Measurements from ENCODE around the gene PIAS2. TPM values are rescaled to one million over a fixed set of nuclear protein-coding genes. Genes with fewer than 3 reads are reported as not detected.

PIAS2 gene
- total RNA-seq, 1 experiment from 2014 or later, result 35.2 TPM

- in situ Hi-C loops (cut with HindIII; ENCODE audit: low sequenced_read_pairs), result no loop called here
- DNase-seq (ENCODE audit: low spot score), result no peak
These were observed 128.2 kb downstream of the PIAS2 start for GRCh38 chr18:46789088-46789487.

GRCh38 chr18:46787674-46788073, 129.6 kb downstream of the PIAS2 start:
- in situ Hi-C loops (cut with HindIII; ENCODE audit: low sequenced_read_pairs), result no loop called here
- DNase-seq (ENCODE audit: low spot score), result no peak

GRCh38 chr18:46772357-46772756, 144.9 kb downstream of the PIAS2 start:
- in situ Hi-C loops (cut with HindIII; ENCODE audit: low sequenced_read_pairs), result no loop called here
- peak; percentile 55 for DNase-seq (ENCODE audit: low spot score)

GRCh38 chr18:46771141-46771540, 146.2 kb downstream of the PIAS2 start:
- in situ Hi-C loops (cut with HindIII; ENCODE audit: low sequenced_read_pairs), result no loop called here

GRCh38 chr18:46770708-46771107, 146.6 kb downstream of the PIAS2 start:
- no peak for DNase-seq (ENCODE audit: low spot score)
- in situ Hi-C loops (cut with HindIII; ENCODE audit: low sequenced_read_pairs), result no loop called here

More at GRCh38 chr18:46771141-46771540, 146.2 kb downstream of the PIAS2 start:
- peak; percentile 76 for DNase-seq (ENCODE audit: low spot score)

GRCh38 chr18:46768166-46768921, 149.0 kb downstream of the PIAS2 start:
- no peak for DNase-seq (ENCODE audit: low spot score)
- in situ Hi-C loops (cut with HindIII; ENCODE audit: low sequenced_read_pairs), result no loop called here

GRCh38 chr18:46767217-46767616, 150.1 kb downstream of the PIAS2 start:
- in situ Hi-C loops (cut with HindIII; ENCODE audit: low sequenced_read_pairs), result no loop called here
- DNase-seq (ENCODE audit: low spot score), result no peak

- peak; percentile 76 for DNase-seq (ENCODE audit: low spot score)
- in situ Hi-C loops (cut with HindIII; ENCODE audit: low sequenced_read_pairs), result no loop called here
These were observed 152.7 kb downstream of the PIAS2 start for GRCh38 chr18:46764586-46764985.

- DNase-seq (ENCODE audit: low spot score), result peak; percentile 55
- in situ Hi-C loops (cut with HindIII; ENCODE audit: low sequenced_read_pairs), result no loop called here
These were observed 156.1 kb downstream of the PIAS2 start for GRCh38 chr18:46761059-46761769.

GRCh38 chr18:46759890-46760289, 157.4 kb downstream of the PIAS2 start:
- in situ Hi-C loops (cut with HindIII; ENCODE audit: low sequenced_read_pairs), result no loop called here
- DNase-seq (ENCODE audit: low spot score), result peak; percentile 72

- peak; percentile 64 for DNase-seq (ENCODE audit: low spot score)
- in situ Hi-C loops (cut with HindIII; ENCODE audit: low sequenced_read_pairs), result no loop called here
These were observed 160.6 kb downstream of the PIAS2 start, which contains the start of gene ST8SIA5 for GRCh38 chr18:46756559-46757201. Gene ST8SIA5, minus strand, starts transcription at chr18:46757053. Its CDS starts 545 bp downstream, at chr18:46756508.

- in situ Hi-C loops (cut with HindIII; ENCODE audit: low sequenced_read_pairs), result no loop called here
- no peak for DNase-seq (ENCODE audit: low spot score)
These were observed 161.2 kb downstream of the PIAS2 start for GRCh38 chr18:46756025-46756558.

- DNase-seq (ENCODE audit: low spot score), result peak; percentile 85
- in situ Hi-C loops (cut with HindIII; ENCODE audit: low sequenced_read_pairs), result no loop called here
These were observed 161.8 kb downstream of the PIAS2 start for GRCh38 chr18:46755315-46756024.

GRCh38 chr18:46754661-46755292, 162.5 kb downstream of the PIAS2 start:
- DNase-seq (ENCODE audit: low spot score), result peak; percentile 96
- in situ Hi-C loops (cut with HindIII; ENCODE audit: low sequenced_read_pairs), result no loop called here

- in situ Hi-C loops (cut with HindIII; ENCODE audit: low sequenced_read_pairs), result no loop called here
- no peak for DNase-seq (ENCODE audit: low spot score)
These were observed 163.1 kb downstream of the PIAS2 start for GRCh38 chr18:46754188-46754587.
